HUES64 (cell line): ENCODE data around the gene TUBB8.
"Not testable (repeated sequence)": the region's sequence is repeated elsewhere in the genome, so short reads cannot be mapped to it uniquely, and the experiment has no call there.

ENCODE experiments used
- H3K27ac ChIP-seq: 2 replicates; pipeline ENCODE4 v1.7.0; 2013; ENCODE audit warnings: low read depth, low read length, inconsistent platforms
- H3K27me3 ChIP-seq: 2 replicates; pipeline ENCODE4 v1.6.1; 2013; ENCODE audit warnings: mild to moderate bottlenecking, low read length; ENCODE audit not compliant: insufficient read depth
- H3K36me3 ChIP-seq: 2 replicates; pipeline ENCODE4 v1.6.1; 2013; ENCODE audit warnings: mild to moderate bottlenecking, low read length; ENCODE audit not compliant: insufficient read depth
- H3K4me1 ChIP-seq: 2 replicates; pipeline ENCODE4 v1.6.1; 2013; ENCODE audit warnings: mild to moderate bottlenecking, low read length, moderate library complexity; ENCODE audit not compliant: insufficient read depth
- H3K4me3 ChIP-seq: 2 replicates; pipeline ENCODE4 v1.5.1; 2013; ENCODE audit warnings: mild to moderate bottlenecking, low read length, moderate library complexity
- H3K9ac ChIP-seq: 2 replicates; pipeline ENCODE4 v1.6.1; 2013; ENCODE audit warnings: mild to moderate bottlenecking, low read depth, low read length
- H3K9me3 ChIP-seq: 2 replicates; pipeline ENCODE4 v1.6.1; 2013; ENCODE audit warnings: low read depth, low read length; ENCODE audit not compliant: insufficient read depth
- WGBS: fragments of 150-250, 120-280 bp; methylation state at CpG from one replicate; pipeline ENCODE4 v1.1.7; 2013; ENCODE audit warnings: missing lambda C conversion rate; 5-methylcytosine and 5-hydroxymethylcytosine counted together

TUBB8 gene

DNA sequence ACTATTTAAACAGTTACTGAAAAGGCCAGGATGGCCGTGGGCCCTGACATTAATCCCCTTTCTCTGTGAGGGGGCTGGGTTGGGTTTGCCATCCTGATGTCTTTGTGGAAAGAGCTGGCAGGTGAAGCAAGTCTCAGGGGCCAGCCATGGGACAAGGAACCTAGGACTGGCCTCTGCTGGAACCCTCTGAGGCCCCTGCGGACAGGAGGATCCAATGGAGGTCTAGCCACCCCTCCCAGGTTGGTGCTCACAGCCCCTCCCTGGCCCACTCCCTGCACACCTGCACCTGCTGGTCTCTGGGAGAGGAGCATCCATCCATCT lies 35.8 kb downstream of the TUBB8 start:
- not testable (repeated sequence) for H3K9me3 ChIP-seq, H3K27ac ChIP-seq, H3K27me3 ChIP-seq, H3K9ac ChIP-seq, H3K4me1 ChIP-seq, H3K36me3 ChIP-seq, H3K4me3 ChIP-seq
- WGBS = 84% methylated on average over 1 of the region's 2 CpGs

DNA sequence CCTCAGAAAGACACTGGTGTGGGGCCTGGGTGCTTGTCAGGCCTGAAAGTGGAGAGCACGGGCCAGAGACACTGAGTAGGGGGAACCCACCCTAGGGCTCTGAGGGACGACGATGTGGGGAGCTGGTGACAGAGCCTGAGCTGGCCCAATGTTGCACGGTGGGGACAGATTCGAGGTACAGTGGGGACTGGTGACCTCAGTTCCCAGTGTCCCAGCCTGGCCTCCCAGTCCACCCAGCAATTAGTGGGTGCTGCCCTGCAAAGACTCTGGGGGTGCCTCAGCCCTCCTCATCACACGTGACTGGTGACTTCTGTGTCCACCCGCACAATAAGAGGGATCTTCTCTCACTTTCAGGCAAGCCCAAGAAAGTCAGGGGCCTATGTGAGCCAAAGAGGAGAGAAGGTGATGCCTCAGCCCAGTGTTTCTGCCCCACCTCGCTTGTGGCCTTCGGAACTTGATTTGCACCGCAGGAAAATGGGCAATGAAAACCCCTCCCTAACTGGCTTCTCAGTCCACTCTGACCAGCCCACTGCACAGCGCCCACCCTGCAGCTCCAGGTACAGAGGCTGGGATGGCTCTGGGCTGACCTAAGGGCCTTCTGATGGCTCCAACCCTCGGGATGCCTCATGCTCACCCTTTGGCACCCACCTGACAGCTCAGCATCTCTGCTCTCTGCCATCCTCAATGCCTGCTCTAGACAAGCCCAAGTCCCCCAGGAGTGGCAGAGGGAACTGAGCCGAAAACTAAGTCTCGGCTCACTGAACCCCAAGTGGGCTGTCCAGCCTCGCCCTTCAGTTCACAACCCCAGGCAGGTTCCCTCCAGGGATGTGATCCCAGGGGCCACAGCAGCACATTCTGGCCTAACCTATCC lies 36.4 kb downstream of the TUBB8 start:
- H3K4me3 ChIP-seq, H3K27ac ChIP-seq, H3K4me1 ChIP-seq, H3K36me3 ChIP-seq, H3K27me3 ChIP-seq, H3K9ac ChIP-seq, H3K9me3 ChIP-seq: not testable (repeated sequence)
- 80% methylated on average over 2 of the region's 15 CpGs for WGBS

DNA sequence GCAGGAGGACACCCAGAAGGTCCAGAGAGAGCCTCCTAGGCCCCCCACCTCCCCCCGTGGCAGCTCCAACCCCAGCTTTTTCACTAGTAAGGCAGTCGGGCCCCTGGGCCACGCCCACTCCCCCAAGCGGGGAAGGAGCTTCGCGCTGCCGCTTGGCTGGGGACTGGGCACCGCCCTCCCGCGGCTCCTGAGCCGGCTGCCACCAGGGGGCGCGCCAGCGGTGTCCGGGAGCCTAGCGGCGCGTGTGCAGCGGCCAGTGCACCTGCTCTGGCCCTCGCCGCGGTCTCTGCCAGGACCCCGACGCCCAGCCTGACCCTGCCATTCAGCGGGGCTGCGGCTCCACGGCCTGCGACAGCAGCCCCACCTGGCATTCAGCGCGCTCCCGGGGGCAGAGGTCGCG lies 37.8 kb downstream of the TUBB8 start:
- H3K27me3 ChIP-seq, H3K36me3 ChIP-seq, H3K9ac ChIP-seq, H3K4me1 ChIP-seq, H3K9me3 ChIP-seq, H3K4me3 ChIP-seq, H3K27ac ChIP-seq: not testable (repeated sequence)
- WGBS = 44% methylated on average over 12 of the region's 33 CpGs

DNA sequence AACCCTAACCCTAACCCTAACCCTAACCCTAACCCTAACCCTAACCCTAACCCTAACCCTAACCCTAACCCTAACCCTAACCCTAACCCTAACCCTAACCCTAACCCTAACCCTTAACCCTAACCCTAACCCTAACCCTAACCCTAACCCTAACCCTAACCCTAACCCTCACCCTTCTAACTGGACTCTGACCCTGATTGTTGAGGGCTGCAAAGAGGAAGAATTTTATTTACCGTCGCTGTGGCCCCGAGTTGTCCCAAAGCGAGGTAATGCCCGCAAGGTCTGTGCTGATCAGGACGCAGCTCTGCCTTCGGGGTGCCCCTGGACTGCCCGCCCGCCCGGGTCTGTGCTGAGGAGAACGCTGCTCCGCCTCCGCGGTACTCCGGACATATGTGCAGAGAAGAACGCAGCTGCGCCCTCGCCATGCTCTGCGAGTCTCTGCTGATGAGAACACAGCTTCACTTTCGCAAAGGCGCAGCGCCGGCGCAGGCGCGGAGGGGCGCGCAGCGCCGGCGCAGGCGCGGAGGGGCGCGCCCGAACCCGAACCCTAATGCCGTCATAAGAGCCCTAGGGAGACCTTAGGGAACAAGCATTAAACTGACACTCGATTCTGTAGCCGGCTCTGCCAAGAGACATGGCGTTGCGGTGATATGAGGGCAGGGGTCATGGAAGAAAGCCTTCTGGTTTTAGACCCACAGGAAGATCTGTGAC lies 38.7 kb downstream of the TUBB8 start:
- WGBS = no CpG with 5 or more reads among the region's 42 CpGs
- not testable (repeated sequence) for H3K9me3 ChIP-seq, H3K4me1 ChIP-seq, H3K9ac ChIP-seq, H3K4me3 ChIP-seq, H3K36me3 ChIP-seq, H3K27me3 ChIP-seq, H3K27ac ChIP-seq
